AG08396 (cell line): ENCODE measurements around the gene BCL6.

Experiments used
- DNase-seq: peaks from one replicate; pipeline ENCODE4 v3.0.0; 2012; ENCODE audit warnings: low spot score, mixed read lengths

The BCL6 gene

GRCh38 chr3:187745201-187746058, at the start of gene BCL6:
TSS of gene BCL6 (minus strand) at chr3:187745468. CDS start at chr3:187733693, 11,775 bp downstream.
- peak; percentile 90 for DNase-seq

DNA sequence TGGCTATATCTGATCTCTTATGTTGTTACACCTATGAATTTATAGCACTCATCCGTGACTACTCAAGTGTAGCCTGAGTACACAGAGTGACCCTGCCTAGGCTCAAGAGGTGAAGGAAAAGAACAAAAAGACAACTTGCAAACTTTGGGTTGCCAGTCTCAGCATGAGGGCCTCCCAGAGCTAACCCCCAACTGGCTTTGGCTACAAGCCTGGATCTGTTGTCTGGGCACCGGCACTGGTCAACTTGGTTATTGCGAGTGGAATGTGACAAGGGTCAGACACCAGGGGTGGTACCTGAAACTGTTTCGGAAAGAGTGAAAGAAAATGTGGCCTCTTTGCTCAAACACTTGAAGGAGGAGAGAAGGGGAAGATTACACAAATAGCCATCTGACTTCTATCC, 49.5 kb upstream of the BCL6 start:
- no peak for DNase-seq

GRCh38 chr3:187793618-187794017, 48.4 kb upstream of the BCL6 start:
- DNase-seq, result no peak

DNA sequence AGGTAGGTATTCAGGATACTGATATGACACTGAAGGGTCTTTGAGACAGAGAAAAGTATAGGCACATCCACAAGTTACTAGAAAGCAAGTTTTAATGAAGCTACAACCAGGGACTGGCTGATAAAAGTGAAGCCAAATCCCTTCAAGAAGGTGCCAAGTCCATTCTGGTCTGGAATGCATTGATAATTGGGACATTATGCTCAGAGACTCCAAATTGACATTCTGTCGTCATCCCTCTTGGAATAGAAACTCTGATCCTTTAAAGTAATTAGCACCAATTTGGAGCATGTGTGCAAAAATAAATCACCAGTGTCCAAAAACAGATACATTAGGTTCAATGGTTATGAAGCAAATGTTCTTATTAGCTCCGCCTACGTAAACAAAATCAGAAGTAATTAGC, 47.3 kb upstream of the BCL6 start:
- DNase-seq, result no peak

DNA sequence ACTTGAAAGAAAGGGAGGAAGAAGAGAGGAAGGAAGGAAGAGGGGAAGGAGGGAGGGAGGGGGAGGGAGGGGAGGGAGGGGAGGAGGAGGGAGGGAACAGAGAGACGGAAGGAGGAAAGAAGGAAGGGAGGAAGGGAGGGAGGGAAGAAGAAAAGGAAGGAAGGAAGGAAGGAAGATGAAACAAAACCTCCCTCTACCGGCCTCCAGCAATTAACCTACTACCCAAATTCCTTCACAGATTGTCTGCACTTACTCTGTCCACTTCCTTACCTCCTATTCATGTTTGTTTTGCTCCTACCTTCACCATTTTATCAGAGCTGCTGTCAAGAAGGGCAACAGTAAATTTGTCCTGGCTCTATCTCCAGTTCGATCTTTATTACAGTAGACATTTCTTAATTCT, 44.6 kb upstream of the BCL6 start:
- DNase-seq, result no peak

- no peak for DNase-seq
Measured at GRCh38 chr3:187788984-187789857, 44.0 kb upstream of the BCL6 start.

GRCh38 chr3:187783098-187783497, 37.8 kb upstream of the BCL6 start:
- DNase-seq, result peak; percentile 83

GRCh38 chr3:187782006-187782405, 36.7 kb upstream of the BCL6 start:
- no peak for DNase-seq

DNA sequence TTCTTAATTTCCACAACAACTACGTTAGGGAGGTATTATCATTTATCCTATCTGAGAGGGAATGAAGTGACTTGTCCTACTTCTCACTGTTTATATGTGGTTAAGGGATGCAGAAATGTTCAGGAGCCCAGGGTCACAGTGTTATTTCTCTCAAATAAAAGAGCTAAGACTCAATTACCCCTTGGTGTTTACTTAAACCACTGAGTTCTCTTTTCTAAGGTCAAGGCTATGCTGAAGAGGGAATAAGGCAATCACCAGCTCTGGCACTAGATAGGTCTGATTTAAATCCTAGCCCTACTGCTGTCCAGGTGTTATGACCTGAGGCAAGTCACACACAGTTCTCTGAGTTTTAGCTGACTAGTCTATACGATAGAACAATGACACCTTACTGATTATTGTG, 35.7 kb upstream of the BCL6 start:
- no peak for DNase-seq

DNA sequence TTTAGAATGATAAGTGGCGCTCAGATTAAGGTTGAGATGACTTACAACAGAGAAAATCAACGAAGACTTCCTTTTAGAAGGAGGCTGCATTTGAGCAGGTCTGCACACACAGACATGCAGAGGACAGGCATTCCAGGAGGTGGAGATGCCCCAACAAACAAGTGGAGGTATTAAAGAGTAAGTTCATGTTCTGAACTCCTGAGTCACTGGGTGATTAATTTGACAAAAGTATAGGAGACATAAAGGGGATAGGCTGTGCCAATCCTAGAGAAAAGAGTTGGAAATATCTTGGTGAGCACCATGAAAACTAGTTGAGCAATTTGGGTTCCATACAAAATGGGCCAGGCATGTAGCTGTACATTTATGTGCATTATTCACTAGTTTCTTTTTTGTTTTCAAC, 33.5 kb upstream of the BCL6 start:
- no peak for DNase-seq

DNA sequence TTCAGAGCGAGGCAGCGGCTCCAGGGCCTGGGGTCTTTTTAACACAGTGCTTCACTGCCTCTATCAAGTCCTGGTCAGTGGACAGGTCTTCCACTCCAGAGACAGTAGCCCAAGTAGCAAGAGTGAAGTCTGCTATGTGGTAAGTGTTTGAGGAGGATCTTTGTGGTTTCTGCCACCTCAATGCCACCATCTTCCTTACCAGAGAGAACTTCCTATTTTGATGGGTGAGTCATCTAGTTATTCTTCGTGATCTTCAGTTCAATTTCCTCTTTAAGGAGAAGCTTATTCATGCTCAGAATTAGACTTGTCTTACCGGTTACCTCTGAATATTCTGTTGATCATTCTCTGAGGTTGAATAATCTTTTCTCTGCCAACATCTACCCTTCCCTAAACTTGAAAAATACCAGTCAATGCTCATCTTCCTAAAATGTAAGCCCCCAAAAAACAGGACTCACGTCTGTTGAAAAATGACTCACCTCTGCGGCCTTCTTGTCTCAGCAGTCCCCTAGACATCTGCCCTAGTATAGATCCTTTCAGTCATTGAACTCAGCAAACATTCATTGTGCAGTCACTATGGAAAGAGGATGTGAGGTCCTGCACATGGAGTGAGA, 32.2 kb upstream of the BCL6 start:
- DNase-seq, result no peak

DNA sequence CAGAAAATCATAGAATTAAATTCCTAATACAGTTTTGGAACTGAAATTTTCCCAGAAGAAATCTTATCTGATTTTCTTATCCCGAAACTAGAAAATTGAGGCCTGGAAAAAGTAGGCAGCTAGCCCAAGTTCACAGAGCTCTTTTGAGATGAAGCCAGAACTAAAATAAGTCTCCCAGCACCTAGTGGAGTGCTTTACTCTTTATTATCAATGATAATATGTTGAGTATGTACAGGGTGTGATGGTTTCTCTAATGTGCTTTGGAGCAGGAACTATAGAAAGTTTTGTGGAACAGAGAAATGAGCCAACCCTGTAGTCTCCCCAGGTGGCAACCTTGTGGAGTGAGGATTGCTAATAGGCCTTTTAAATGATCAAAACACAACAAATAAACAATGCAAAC, 30.3 kb upstream of the BCL6 start:
- no peak for DNase-seq

GRCh38 chr3:187774185-187774789, 29.0 kb upstream of the BCL6 start:
- DNase-seq, result no peak

DNA sequence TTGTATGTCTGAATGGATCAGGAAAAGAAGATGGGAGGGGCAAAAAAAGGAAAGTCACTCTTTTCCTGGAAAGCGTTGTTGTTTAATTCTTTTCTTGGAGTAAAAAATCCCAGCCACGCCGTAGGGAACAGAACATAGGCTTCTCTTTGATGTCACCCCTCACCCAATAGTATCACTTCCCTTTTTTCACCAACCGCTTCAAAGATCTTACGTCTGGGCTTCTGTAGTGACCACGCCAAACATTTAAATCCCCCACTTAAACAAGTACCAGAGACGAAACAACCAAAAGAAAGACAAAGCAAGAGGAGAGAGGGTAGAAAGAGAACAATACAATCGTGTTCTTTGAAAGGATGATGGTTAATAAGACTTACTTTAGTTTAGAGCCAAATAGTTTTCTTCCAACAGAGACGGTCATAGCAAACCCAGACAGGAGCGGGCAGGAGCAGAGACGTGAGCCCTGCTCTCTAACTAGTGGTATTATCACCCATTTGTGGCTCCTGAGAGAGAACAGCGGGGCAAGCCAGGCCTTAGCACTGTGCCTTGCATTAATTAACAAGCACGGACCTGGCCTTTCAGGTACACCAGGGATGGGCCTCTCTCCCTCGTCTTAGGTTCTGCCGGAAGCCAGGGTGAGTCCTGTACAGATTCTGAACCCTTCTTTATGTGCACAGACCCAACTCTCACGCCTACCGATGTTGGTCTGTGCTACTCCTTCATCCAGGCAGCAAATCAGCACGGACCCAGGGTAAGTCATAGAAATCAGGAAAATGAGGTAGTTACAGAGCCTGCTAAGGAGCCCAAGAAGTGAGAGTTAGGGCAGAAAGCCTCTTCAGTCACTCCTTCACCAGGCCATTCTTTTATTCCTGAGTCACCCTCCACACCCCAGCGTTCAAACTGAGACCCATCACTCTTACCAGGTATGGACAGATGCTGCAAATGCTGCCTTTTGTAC, 28.2 kb upstream of the BCL6 start:
- DNase-seq, result no peak

GRCh38 chr3:187770224-187770623, 25.0 kb upstream of the BCL6 start:
- DNase-seq, result no peak

DNA sequence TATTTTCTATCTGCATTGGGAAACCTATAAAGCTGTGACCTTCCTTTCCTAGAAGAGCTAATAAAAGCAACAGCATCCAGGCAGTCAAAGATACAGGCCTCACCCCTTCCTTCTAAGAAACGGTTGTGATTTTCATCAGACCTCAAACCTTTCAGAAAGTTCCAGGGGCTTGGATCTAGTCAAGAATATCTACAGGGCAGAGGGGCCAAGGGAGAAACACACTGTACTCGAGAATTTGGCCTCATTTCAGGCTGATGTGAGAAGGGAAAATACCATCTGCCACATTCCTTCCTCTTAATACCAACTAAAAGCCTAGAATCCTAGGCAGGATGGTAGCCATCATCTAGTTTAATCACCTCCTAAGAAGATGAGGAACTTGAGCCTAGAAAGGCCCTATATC, 24.5 kb upstream of the BCL6 start:
- DNase-seq, result no peak

GRCh38 chr3:187767266-187768012, 22.2 kb upstream of the BCL6 start:
- peak; percentile 65 for DNase-seq

DNA sequence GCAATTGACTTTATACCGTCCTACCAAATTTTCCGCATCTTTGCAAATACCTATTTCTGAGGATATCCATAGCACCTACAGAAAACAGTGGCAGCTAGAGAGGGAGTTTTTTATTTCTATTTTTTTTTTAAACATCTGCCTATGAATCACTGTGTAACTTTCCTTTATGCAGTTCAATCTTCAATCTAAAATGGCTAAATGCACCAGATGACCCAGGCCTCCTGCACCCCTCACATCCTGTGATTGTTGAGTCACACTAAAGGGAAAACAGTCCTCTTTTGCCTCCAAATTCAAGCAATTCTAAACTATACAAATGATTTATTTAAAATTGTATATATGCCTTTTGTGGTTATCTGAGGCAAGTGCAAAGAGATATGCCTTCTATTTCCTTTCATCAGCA, 20.1 kb upstream of the BCL6 start:
- DNase-seq, result peak; percentile 32

DNA sequence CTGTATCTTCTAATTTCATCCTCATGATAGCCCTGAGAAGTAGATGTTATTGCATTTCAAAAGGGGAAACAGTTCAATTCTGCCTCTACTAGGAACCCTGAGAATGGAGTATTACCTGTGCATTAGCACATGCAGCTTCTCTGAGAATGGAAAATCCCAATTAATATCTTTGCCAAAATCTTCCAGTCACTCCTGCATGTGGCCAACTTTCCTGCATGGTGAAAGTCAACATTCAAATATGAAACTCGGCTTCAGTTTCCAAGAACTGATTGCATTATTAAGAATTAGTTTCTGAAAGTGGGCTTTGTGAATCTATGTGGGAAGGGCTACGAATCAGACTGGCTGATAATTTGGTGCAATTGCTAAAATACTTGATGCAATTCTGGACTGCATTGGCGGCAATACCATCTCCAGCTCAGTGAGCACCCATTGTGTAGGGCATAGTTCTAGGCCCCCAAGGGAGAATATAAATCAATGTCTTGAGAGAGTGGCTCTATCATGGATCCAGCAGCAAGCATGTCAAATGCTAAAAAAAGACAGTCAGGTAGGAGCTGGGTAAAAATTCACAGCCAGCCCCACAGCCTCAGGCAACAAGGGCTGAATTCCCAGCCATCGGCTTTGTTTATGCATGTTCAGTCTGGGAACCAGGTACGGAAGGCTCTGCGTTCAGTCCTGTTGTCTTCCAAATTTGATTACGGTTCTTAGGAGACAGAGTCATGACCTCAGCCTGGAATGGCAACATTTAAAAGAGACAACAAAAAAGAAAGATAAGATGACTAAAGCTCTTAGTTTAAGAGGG, 18.8 kb upstream of the BCL6 start:
- DNase-seq, result no peak

- no peak for DNase-seq
Measured at GRCh38 chr3:187762792-187763191, 17.5 kb upstream of the BCL6 start.
